K562 (cell line): Measurements from ENCODE around the gene CFAP97D1. TPM values are rescaled to one million over a fixed set of nuclear protein-coding genes. Genes with fewer than 3 reads are reported as not detected.

Experiments
- ARNT ChIP-seq, 2 experiments: fragments of 450-650 bp; IDR thresholded peaks; 2 replicates each; pipeline ENCODE4 v1.6.1; 2016; ENCODE audit warnings: mild to moderate bottlenecking in 1 of 2
- BCOR ChIP-seq: fragments of 450-650 bp; IDR thresholded peaks from 2 replicates; pipeline ENCODE4 v1.6.1; 2016
- CBX8 ChIP-seq: fragments of 200-600 bp; sonication (generic); IDR thresholded peaks from 2 replicates; pipeline ENCODE4 v1.6.1; 2012; ENCODE audit warnings: borderline replicate concordance, mixed run types, low read depth, mild to moderate bottlenecking, moderate library complexity, mixed read lengths, low read length, control low read depth, inconsistent platforms; ENCODE audit not compliant: poor library complexity, severe bottlenecking; ENCODE audit errors: extremely low read depth
- CCNT2 ChIP-seq: IDR thresholded peaks from 2 replicates; pipeline ENCODE4 v1.6.1; 2011; ENCODE audit warnings: borderline replicate concordance, low read depth, mild to moderate bottlenecking, moderate library complexity, mixed read lengths, low read length; ENCODE audit not compliant: insufficient read length; ENCODE audit errors: extremely low read depth
- FOXA1 ChIP-seq: fragments of 450-650 bp; IDR thresholded peaks from 2 replicates; pipeline ENCODE4 v1.6.1; 2016; ENCODE audit warnings: mild to moderate bottlenecking, borderline replicate concordance
- GATA2 ChIP-seq: sonication (generic); formaldehyde crosslinking; IDR thresholded peaks from 2 replicates; pipeline ENCODE4 v1.4.0; 2020; ENCODE audit warnings: mild to moderate bottlenecking, missing genetic modification reagents
- GTF3C2 ChIP-seq: IDR thresholded peaks from 3 replicates; pipeline ENCODE4 v1.6.1; 2011; ENCODE audit warnings: borderline replicate concordance, mild to moderate bottlenecking, moderate library complexity; ENCODE audit not compliant: insufficient read length; ENCODE audit errors: extremely low read depth
- HNRNPL ChIP-seq: fragments of 200-400 bp; formaldehyde crosslinking; IDR thresholded peaks from 2 replicates; pipeline ENCODE4 v1.6.1; 2017; ENCODE audit warnings: low read depth, mild to moderate bottlenecking, low read length
- JUND ChIP-seq, 2 experiments: IDR thresholded peaks; 2 replicates in 1 of 2; 3 replicates in 1 of 2; pipeline ENCODE4 v1.6.1; 2011; ENCODE audit warnings: borderline replicate concordance in 2 of 2, low read depth in 2 of 2, low read length in 2 of 2, improper control_type of control experiment in 1 of 2, missing biosample characterization in 1 of 2, missing genetic modification characterization in 1 of 2, missing genetic modification reagents in 1 of 2
- KDM4B ChIP-seq, 2 experiments: fragments of 450-650 bp in 1 of 2; sonication (generic) in 1 of 2; IDR thresholded peaks; 2 replicates each; pipeline ENCODE4 v1.6.1; 2016 to 2017; ENCODE audit warnings: borderline replicate concordance in 2 of 2, antibody characterized with exemption in 1 of 2, low read depth in 1 of 2, mild to moderate bottlenecking in 1 of 2
- LEF1 ChIP-seq: fragments of 450-650 bp; IDR thresholded peaks from 2 replicates; pipeline ENCODE4 v1.6.1; 2016; ENCODE audit warnings: mild to moderate bottlenecking
- MYC ChIP-seq, 2 experiments: fragments of 250-450 bp in 1 of 2; sonication (Bioruptor Pico) in 1 of 2; IDR thresholded peaks; 2 replicates each; pipeline versions ENCODE4 v1.5.1 to v1.6.1; 2012 to 2021; ENCODE audit warnings: low read depth in 2 of 2, borderline replicate concordance in 1 of 2, improper control_type of control experiment in 1 of 2, low read length in 1 of 2, mild to moderate bottlenecking in 1 of 2, moderate library complexity in 1 of 2
- NCOA6 ChIP-seq: fragments of 450-650 bp; IDR thresholded peaks from 2 replicates; pipeline ENCODE4 v1.6.1; 2017; ENCODE audit warnings: mild to moderate bottlenecking
- NR2F6 ChIP-seq: fragments of 450-650 bp; formaldehyde crosslinking; IDR thresholded peaks from 2 replicates; pipeline ENCODE4 v1.4.0; 2020; ENCODE audit warnings: mild to moderate bottlenecking
- POLR2B ChIP-seq: fragments of 450-650 bp; IDR thresholded peaks from 2 replicates; pipeline ENCODE4 v1.6.1; 2018; ENCODE audit warnings: low read depth; ENCODE audit not compliant: partially characterized antibody
- RBM22 ChIP-seq: fragments of 200-400 bp; formaldehyde crosslinking; IDR thresholded peaks from 2 replicates; pipeline ENCODE4 v1.6.1; 2018; ENCODE audit warnings: low read length, low read depth; ENCODE audit not compliant: poor library complexity, severe bottlenecking
- SRSF3 ChIP-seq: fragments of 200-400 bp; formaldehyde crosslinking; IDR thresholded peaks from 2 replicates; pipeline ENCODE4 v1.6.1; 2016; ENCODE audit warnings: mild to moderate bottlenecking, low read length, moderate library complexity; ENCODE audit not compliant: insufficient read depth
- TARDBP ChIP-seq: fragments of 450-650 bp; IDR thresholded peaks from 2 replicates; pipeline ENCODE4 v1.6.1; 2016
- ZNF121 ChIP-seq: sonication (generic); formaldehyde crosslinking; conservative IDR thresholded peaks from 2 replicates; pipeline ENCODE4 v1.8.0; 2022; ENCODE audit warnings: missing genetic modification reagents
- ZNF324 ChIP-seq: fragments of 250-450 bp; sonication (Bioruptor Pico); IDR thresholded peaks from 2 replicates; pipeline ENCODE4 v1.4.0; 2020; ENCODE audit warnings: mild to moderate bottlenecking
- ZNF561 ChIP-seq: fragments of 450-650 bp; formaldehyde crosslinking; conservative IDR thresholded peaks from 2 replicates; pipeline ENCODE4 v1.4.0; 2020; ENCODE audit warnings: mild to moderate bottlenecking, moderate library complexity
- ZNF639 ChIP-seq, 2 experiments: fragments of 200-800 bp in 1 of 2; sonication (Bioruptor generic) in 1 of 2; sonication (generic) in 1 of 2; formaldehyde crosslinking in 1 of 2; IDR thresholded peaks in 1 of 2; conservative IDR thresholded peaks in 1 of 2; 2 replicates each; pipeline versions ENCODE4 v1.5.0 to v1.6.1; 2016 to 2020; ENCODE audit warnings: missing compliant biosample characterization in 1 of 2, missing genetic modification characterization in 1 of 2, missing genetic modification reagents in 1 of 2
- ZNF696 ChIP-seq: fragments of 250-450 bp; sonication (Bioruptor Pico); conservative IDR thresholded peaks from 2 replicates; pipeline ENCODE4 v1.4.0; 2020; ENCODE audit warnings: mild to moderate bottlenecking, moderate library complexity
- polyA plus RNA-seq, 8 experiments: library from polyadenylated mRNA; depleted of rRNA in 4 of 8; stranded (reverse) in 5 of 8; unstranded in 3 of 8; fragments of >200 nt; fragmentation: Nextera tagmentation in 2 of 8; fragmentation: Illumina TruSeq in 1 of 8; extraction: Ambion mirVana in 2 of 8; extraction: Trizol in 1 of 8; gene quantifications; 2 replicates each; pipeline versions ENCODE4 v1.2.1 to v1.2.3, GENCODE V29; 2011 to 2014; ENCODE audit warnings: inconsistent platforms in 1 of 8, missing spikeins in 1 of 8
- total RNA-seq, 7 experiments: library from RNA; depleted of rRNA in 6 of 7; stranded (reverse); fragments of >200 nt in 6 of 7; fragmentation: Illumina TruSeq in 2 of 7; extraction: Trizol in 2 of 7; gene quantifications; 2 replicates each; pipeline versions ENCODE4 v1.2.1 to v1.2.3, GENCODE V29; 2011 to 2021; ENCODE audit warnings: low replicate concordance in 1 of 7

The CFAP97D1 gene
- total and polyA plus RNA-seq, 9 of the 15 experiments (the other 6 are each of a cell fraction or from before 2014, with no cell fraction given) = not detected

GRCh38 chr17:43778337-43779144 is 1.7 kb upstream of the CFAP97D1 start, which contains the start of gene DUSP3 (continued):
- no peak for TF ChIP-seq RBM22
- TF ChIP-seq HNRNPL = no peak
- peak; percentile 83 for TF ChIP-seq JUND (IDR thresholded peaks at IDR 0.05; ENCODE audit: borderline replicate concordance, low read depth, low read length)
- peak; percentile 63; the same call in 1 of the 3 replicates for TF ChIP-seq JUND (tag; IDR thresholded peaks at IDR 0.05; ENCODE audit: borderline replicate concordance, low read depth, low read length)
- peak; percentile 30; the same call in 1 of the 2 replicates for TF ChIP-seq BCOR
- TF ChIP-seq SRSF3 = no peak
- peak; percentile 45 for TF ChIP-seq POLR2B
- TF ChIP-seq FOXA1 = no peak
- no peak for TF ChIP-seq ZNF561 (CRISPR knock-in tag)
- TF ChIP-seq CBX8 = no peak
- no peak for TF ChIP-seq ZNF324 (CRISPR knock-in tag)
- 0 out of 2 replicates have a peak, but pooled peaks have one; percentile 34 for TF ChIP-seq TARDBP
- no peak for TF ChIP-seq NCOA6
- TF ChIP-seq ZNF696 (CRISPR knock-in tag) = no peak
- no peak for TF ChIP-seq KDM4B (IDR thresholded peaks at IDR 0.05; ENCODE audit: borderline replicate concordance in 2 of 2, low read depth in 1 of 2)
- TF ChIP-seq GTF3C2 = no peak
- 0 out of 4 replicates have a peak, but pooled peaks of 1 of the 2 experiments have one; percentile 59 for TF ChIP-seq ZNF639 (CRISPR knock-in tag; conservative IDR thresholded peaks at IDR 0.05 in 1 of 2, IDR thresholded peaks at IDR 0.05 in 1 of 2)
- no peak for TF ChIP-seq NR2F6 (CRISPR knock-in tag)
- TF ChIP-seq ZNF121 = no peak
- no peak for TF ChIP-seq LEF1
- TF ChIP-seq ARNT (IDR thresholded peaks at IDR 0.05) = no peak
- TF ChIP-seq GATA2 = no peak
- peak; percentile 62 for TF ChIP-seq CCNT2
- TF ChIP-seq MYC (IDR thresholded peaks at IDR 0.05; ENCODE audit: low read depth, low read length) = peak; percentile 65
- TF ChIP-seq MYC (CRISPR knock-in tag; IDR thresholded peaks at IDR 0.05; ENCODE audit: borderline replicate concordance, low read depth) = no peak
